22Rv1 (cell line): ENCODE data around the gene FHL2.

ENCODE experiments used
- CTCF ChIP-seq: fragments of 450-650 bp; IDR thresholded peaks from 2 replicates; pipeline ENCODE4 v1.5.1; 2017; ENCODE audit warnings: mild to moderate bottlenecking
- ZFX ChIP-seq: fragments of 450-650 bp; IDR thresholded peaks from 2 replicates; pipeline ENCODE4 v1.6.1; 2017; ENCODE audit warnings: antibody characterized with exemption, borderline replicate concordance

GRCh38 chr2:105411720-105412407, 13.0 kb upstream of the FHL2 start:
- TF ChIP-seq CTCF (no peak), ZFX (no peak)
